ENCODE data around the gene BCL7A.
A peak's percentile ranks its signal among the peaks of the same experiment; 100 is the strongest.
"Not testable (repeated sequence)": the region's sequence is repeated elsewhere in the genome, so short reads cannot be mapped to it uniquely, and the experiment has no call there.

The BCL7A gene

DNA sequence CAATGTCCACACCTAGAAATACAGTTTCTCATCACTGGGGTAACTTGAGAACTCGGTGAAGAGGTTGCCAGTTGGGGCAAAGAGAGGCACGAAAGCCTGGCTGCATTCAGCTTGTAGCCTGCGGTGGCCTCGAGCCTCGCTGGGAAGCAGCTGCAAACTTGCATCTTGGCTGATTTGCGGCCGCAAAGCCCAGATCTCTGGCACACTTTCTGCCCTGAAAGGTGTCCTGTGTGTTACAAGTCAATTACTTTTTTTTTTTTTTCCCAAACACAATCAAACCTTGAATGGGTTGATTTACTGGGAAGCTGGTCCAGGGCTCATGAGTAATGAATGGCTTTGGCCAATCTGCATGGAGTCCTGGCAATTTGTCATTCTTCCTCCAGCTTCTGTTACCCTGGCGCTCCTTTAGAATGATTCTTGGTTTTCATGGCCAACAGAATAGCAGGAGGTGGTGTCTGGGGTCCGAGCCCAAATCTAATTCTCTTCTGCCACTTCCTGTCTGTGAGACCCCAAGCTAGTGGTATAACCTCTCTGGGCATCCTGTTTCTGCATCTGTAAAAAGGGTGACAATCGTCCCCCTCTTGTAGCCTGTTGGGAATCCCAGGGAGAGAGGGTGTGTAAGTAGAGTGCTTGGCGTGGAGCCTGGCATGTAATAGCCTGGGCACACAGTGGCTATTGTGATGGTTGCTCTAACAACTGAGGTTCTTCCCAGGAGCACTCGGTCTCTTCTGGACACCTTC, 6.7 kb downstream of the BCL7A start:
- peak; percentile 68 for DNase-seq (ENCODE audit: low spot score)

DNA sequence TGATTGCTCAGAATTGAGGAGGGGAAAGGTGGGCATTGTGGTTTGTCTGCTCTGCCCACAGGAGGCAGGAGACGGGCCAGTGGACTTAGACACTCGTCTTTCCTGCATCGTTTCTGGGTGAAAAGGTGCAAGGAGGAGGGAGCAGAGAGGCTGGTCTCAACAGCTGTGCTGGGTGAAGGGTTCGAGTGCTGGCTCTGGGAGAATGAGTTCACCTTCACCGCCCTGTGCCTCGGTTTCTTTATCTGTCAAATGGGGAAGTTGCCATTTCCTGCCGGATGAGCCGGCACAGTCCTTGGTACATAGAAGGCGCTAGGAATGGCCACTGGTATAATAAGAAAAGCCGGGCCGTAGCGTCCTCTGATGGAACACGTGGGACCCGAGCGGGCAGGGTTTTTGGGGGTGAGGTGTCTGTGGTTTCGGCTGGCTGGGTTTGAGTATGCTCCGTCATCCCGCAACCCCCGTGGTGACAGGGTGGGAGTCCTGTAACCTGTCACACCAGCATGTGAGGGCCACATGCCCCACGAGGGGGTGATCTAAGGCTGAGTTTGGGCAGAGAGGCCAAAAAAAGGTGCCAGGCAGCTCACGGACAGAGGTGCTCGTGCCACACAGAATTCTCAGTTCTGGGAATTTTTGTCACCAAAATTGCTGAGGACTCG, 7.3 kb downstream of the BCL7A start:
- DNase-seq (ENCODE audit: low spot score): peak; percentile 89

DNA sequence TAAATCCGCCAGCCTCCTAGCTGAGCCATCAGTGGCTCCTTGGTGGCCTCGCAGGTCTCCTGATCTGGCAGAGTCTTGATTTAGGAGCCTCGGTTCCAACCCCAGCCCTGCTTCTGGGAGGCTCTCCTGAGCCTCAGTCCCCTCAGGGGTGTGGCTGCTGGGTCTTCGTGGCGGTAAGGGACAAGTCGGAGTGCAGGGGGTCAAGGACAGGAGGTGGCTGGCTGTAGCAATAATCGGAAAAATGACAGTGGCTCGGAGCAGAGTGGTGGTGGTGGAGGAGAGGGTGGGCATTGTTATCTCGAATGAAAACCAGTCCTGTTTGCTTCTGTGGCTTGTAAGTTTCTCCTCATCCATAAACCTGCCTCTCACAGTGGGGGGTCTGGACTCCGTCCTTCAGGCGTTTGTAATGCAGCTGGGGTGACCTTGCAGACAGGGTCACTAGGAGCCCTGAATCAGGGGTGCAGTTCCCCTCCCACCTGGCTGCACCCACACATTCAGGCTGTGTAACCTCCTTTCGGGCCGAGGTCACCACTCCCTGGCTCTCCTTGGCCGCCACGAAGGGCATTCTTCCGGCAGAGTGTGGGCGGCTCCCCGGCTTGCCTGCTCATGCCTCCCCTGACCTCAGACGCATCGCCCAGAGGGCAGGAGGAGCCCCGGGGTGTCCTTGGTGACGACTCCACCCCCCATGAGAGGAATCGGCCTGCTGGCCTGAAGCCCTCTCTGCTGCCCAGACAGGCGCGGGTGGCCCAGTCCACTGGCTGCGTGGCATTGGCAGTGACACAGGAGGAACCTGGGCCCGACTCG, 8.1 kb downstream of the BCL7A start:
- no peak for DNase-seq (ENCODE audit: low spot score)

DNA sequence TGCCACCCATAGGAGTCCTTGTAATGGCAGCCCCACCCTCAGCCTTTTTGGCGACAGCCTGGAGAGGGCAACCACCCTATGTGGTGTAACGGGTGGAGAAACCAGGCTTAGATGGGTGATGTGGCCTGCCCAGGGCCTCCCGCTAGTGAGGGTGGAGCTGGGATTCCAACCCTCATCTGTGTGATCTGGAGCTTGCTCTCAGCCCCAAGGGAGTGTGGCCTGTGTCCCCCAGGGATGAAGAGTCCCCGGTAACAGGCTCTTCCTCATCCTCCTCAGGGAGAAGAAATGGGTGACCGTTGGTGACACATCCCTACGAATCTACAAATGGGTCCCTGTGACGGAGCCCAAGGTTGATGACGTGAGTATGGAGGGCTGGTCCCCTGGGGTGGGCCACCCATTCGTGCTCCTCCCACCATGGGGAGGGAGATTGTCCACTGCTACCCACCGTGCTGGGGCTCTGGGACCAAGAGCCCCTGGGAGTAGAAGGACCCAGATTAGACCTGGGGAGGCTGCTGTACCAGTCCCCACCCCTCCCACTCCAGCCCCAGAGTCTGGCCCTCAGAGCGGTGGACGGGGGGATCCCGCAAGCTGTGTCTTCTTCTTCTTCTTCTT, 8.8 kb downstream of the BCL7A start:
- no peak for DNase-seq (ENCODE audit: low spot score)

DNA sequence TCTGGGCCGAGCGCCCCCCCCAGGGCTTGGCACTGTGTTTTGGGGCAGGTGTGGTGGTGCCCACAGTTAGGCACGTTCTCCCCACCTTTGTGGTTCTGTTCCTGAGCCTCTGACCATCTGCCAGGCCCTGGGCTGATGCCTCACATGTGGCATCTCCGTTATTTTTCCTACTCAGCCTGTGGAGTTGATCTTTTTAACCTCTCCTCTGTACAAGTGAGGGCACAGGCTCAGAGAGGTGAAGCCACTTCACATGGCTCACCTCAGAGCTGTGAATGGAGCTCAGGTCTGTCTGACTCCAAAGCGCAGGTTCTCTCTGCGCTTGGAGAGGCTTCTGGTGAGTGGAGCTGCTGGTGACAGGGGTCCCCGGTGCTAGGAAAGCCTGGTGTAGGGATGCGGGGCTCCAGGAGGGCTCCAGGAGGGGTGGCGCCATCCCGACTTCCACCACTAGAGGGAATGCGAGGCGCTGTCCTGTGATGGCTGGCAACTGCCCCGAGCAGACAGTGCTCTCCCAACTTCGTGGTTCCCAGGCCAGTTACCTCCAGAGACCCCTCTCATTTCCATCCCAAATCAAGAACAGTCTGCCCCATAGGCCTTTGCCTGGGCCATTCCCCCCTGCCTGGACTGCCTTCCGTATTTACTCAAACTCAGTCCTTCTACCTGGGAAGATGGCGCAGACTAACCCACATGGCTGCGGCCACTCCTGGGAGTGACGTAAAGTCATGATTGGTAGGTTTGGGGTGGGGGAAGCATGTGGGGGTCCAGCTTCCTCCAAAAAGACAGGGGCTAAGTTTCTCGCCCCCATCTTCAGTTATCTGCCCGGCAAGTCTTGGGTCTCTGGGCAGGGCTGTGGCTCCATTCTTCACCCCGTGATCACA, 9.9 kb downstream of the BCL7A start:
- peak; percentile 60 for DNase-seq (ENCODE audit: low spot score)

DNA sequence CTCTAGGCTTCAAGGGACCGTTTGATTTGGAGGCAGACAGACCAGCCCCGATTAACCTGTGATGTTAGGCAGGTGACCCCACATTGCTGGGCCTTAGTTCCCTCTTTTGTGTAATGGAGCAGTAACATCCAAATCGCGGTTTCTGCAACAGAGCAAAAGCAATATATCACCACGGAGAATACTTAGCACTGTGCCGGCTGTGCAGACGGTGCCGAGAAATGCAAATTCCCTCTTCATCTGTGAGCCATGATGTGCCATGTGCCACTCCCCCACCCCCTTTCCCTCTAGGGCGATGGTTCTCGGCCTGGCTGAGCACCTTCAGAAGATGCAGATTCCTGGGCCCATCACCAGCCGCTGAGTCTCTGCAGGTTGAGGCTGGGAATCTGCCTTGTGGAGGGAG, 10.9 kb downstream of the BCL7A start:
- peak; percentile 78 for DNase-seq (ENCODE audit: low spot score)

DNA sequence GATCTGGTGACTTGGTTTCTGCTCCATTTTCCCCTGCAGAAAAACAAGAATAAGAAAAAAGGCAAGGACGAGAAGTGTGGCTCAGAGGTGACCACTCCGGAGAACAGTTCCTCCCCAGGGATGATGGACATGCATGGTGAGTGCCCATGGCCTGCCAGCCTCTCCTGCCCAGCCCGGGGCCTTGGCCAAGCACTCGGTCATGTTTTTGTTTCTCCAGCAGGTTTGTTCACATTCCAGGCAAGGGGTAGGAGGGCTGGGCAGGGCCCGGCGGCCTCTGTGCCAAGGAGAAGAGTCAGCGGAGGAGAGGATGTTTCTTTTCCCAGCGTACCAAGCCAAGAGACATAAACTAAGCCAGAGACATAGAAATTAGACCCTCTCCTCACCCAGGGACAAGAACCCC, 13.6 kb downstream of the BCL7A start:
- no peak for DNase-seq (ENCODE audit: low spot score)

DNA sequence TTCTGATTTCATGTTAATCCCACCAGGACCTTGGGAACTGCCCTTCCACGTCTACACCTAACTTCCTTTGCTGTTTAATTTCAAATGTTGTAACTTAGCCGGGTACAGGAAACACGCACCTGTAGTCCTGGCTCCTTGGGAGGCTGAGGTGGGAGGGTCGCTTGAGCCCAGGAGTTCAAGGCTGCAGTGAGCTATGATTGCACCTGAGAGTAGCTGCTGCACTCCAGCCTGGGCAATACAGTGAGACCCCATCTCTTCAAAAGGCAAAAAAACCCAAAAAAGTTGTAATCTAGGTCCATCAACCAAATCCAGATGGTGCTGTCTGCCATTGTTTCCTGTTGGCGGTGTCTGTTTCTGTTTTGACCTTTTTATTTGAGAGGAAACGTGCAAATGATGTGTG, 14.5 kb downstream of the BCL7A start:
- no peak for DNase-seq (ENCODE audit: low spot score)

DNA sequence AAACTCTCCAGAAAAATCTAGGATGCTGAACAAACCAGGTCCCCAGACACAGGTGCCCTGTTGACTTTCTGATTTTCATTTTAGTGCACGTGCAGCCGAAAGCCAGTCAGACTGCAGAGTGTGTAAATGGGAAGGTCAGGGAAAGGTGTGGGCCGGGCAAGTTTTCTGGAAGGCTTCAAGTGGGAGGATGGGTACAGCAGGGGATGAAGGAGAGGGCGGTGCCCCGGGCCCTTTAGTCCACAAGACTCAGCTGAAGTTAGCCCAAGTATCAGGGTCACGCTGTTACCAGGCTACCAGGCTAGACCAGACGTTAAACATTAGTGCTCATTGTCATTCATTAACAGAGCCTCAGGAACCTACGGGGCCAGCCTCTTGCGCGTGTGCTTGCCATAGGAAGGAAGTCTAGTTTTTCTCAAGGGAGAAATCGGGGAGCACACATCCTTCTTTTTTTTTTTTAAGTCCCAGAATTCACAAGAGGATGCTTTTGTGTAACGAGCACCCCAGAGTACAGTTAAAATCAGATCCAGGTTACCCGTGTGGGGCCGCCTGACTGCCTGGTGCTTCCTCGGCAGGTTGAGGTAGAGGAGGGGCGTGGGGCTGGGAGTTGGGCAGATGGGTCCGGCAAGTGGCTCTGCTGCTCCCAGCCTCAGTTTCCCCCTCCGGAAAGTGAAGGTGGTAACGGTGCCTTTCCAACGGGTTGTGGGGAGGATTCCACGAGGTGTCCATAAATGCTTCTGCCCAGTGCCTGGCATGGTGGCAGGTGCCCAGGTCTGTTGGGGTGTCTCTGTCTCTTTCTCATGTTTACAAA, 19.1 kb downstream of the BCL7A start:
- DNase-seq (ENCODE audit: low spot score): no peak

DNA sequence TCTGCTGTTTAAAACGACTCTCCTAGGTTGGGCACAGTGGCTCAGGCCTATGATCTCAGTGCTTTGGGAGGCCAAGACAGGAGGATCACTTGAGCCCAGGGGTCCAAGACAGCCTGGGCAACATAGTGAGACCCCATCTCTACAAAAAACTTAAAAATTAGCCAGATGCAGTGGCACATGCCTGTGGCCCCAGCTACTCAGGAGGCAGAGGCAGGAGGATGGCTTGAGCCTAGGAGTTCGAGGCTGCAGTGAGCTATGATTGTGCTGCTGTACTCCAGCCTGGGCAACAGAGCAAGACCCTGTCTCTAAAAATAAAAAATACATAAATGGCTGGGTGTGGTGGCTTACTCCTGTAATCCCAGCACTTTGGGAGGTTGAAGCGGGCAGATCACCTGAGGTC, 19.8 kb downstream of the BCL7A start:
- not testable (repeated sequence) for DNase-seq (ENCODE audit: low spot score)

DNA sequence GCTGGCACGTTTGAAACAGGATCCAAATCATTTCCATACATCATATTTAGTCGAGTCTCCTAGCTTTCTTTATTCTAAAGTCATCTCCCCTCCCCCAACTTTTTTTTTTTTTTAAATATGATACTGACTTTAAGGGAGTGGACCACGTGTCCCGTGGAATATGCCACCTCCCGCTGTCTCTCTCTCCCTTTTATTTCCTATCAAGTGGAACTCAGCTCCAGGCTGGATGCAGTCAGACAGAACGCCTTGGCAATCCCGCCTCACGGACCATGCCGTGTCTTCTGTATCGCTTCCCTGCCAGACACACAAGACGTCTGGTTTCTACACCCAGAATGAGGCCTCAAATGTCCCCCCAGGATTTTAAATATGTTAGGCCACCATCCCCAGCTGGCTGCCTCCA, 21.2 kb downstream of the BCL7A start:
- no peak for DNase-seq (ENCODE audit: low spot score)

DNA sequence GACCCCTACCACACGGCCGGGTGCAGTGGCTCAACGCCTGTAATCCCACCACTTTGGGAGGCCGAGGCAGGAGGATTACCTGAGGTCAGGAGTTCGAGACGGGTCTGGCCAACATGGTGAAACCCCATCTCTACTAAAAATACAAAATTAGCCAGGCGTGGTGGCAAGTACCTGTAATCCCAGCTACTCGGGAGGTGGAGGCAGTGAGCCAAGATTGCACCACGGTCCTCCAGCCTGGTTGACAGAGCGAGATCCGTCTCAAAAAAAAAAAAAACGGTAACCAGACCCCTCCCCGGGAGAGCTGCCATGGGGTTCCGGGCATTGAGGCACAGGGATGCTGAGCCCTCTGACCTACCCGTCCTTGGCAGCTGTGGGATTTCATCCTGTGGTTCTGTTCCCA, 21.8 kb downstream of the BCL7A start:
- no peak for DNase-seq (ENCODE audit: low spot score)

DNA sequence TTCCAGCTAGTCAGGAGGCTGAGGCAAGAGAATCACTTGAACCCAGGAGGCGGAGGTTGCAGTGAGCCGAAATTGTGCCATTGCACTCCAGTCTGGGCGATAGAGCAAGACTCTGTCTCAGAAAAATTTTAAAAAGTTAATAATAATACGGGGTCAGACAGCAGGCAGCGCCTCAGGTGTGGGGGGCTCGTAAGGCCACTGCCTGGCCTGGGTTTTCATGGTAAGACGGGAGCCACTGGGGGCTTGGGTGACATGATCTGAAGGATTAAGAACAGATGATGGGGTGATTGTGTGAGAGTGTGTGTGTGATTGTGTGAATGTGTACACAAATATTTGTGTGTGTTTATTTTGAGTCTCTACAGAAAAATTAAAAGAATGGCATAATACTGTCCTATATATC, 23.6 kb downstream of the BCL7A start:
- no peak for DNase-seq (ENCODE audit: low spot score)

DNA sequence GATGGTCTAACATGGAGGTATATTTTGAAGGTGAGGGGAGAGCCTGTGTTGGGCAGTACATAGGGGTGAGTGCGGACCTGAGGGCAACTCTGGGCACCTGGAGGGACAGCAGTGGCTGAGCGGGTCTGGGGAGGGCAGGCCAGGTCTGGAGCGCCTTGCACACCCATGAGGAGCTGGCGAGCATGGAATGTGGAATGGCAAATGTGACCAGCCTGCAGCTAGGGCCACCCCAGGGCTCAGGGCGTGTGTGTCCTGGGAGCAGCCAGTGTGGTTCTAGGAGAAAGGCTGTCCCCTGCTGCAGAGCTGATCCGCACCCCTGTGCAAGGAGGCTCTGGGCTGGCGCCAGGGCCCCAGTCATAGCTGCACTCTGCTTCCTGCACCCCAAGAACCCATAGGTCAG, 24.5 kb downstream of the BCL7A start:
- DNase-seq (ENCODE audit: low spot score): no peak

DNA sequence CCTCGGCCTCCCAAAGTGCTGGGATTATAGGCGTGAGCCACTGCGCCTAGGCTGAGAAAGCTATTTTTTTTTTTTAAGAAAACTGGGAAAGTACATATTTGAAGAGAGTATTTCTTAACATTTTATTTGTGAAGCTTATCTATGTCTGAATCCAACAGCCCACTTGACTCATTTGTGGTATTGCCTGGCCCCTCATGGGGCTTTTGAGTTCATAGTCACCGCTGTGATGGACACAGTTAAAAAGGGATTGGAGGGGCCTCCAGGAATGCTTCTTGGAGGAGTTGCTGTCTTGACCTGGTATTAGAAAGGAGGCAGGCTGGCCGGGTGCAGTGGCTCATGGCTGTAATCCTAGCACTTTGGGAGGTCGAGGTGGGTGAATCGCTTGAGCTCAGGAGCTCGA, 26.5 kb downstream of the BCL7A start:
- DNase-seq (ENCODE audit: low spot score): no peak

DNA sequence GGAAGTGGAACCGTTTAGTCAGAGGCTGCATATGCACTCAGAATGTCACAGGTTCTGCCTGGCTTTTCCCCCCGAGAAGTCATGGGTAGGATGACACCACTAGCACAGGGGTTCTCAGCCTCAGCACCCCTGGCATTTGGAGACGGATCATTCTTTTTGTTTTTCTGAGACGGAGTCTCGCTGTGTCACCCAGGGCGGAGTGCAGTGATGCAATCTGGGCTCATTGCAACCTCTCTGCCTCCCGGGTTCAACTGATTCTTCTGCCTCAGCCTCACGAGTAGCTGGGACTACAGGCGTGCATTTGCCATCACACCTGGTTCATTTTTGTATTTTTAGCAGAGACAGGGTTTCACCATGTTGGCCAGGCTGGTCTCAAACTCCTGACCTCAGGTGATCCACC, 28.1 kb downstream of the BCL7A start:
- DNase-seq (ENCODE audit: low spot score): no peak

DNA sequence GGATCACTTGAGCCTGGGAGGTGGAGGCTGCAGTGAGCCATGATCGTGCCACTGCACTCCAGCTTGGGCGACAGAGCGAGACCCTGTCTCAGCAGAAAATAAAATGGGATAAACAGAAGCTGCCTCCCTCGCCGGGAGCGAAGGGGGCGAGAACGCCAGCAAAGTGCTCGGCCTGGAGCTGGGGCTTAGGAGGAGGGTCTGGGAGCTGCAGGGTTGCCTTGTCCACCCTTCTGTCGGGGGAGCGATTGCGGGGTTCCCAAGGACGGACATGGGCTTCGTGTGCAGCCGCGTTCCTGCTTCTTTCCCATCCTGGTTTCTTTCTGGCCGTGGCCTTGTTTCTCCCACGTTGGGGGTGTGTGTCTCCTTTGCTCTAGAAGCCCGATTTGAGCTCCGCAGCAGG, 29.0 kb downstream of the BCL7A start:
- no peak for DNase-seq (ENCODE audit: low spot score)

DNA sequence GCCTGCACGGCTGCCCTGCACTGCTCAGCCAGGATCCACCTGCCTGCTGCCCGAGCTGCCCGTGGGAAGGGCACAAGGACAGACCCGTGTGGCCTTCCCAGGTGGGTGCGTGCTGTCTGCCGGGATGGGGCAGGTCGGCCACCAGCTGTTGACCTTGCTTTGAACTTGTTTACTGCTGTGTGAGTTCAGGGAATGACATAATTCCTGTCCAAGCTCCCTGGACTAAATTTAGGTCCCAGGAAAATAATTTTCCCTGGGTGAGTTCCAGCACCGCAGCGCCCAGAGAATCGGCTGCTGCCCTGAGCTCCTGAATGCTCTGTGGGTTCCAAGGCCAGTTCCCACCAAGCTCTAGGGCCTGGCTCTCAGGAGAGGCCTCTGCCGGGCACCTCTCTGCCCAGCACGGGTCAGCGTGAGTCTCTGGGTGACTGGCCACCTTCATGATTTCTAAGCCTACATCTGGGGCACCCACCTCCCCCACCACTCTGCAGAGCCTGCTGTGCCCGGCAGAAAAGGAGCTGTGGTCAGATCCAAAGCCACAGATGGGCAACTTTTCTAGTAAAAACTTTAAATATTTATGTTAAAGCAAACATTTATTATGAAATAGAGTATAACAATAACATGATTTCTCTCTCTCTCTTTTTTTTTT, 29.7 kb downstream of the BCL7A start:
- no peak for DNase-seq (ENCODE audit: low spot score)

DNA sequence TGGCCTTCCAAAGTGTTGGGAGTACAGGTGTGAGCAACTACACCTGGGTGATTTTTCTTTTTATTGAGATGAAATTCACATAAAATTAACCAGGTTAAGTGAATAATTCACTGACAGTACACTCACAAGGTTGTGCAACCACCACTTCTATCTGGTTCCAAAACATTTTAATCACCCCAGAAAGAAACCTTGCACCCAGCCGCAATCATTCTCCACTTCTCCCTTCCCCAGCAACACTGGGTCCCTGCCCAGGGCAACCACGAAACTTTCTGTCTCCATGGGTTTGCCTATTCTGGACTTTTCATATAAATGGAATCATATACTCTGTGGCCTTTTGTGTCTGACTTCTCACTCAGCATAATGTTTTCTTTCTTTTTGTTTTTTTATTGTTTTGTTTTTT, 30.6 kb downstream of the BCL7A start:
- DNase-seq (ENCODE audit: low spot score): no peak

DNA sequence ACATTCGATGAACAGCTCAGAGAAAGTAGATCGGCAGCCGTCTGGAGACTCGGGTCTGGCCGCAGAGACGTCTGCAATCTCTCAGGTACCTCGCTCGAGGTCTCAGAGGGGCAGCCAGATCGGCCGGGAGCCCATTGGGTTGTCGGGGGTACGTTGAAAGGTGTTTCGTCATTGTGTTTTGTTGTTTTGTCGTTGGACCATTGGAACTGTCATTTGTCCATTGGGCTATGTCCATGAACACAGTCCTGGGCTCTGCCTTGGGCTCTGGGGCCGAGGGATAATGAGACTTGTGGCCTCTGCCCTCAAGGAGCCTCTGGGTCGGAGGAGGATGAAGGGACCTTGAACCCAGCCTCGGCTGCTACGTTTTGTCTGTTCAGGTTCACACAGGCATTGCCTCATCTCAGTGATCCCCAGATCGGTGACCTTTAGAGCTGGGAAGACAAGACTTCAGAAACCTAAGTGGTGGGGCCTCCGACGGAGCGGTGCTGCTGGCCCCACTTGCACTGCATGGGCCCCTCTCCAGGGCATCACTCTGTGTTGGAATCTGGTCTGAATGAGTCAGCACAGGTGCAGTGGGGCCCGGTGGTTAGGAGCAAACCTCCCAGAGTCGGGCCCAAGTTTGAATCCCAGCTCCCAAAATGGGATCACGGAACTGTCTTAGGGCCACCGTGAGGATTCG, 33.3 kb downstream of the BCL7A start:
- no peak for DNase-seq (ENCODE audit: low spot score)

All from NAMALWA (cell line).